Prostate gland (tissue), 2 donors: ENCODE results near the gene TTC39B. TPM values are rescaled to one million over a fixed set of nuclear protein-coding genes. Genes with fewer than 3 reads are reported as not detected.

ENCODE experiments used
- DNase-seq: peaks from one replicate; pipeline ENCODE4 v3.0.0-alpha.2; 2019; ENCODE audit warnings: low spot score
- H3K27ac ChIP-seq, 2 donors: fragments of 200-600 bp; sonication (generic); 2 replicates each; pipeline ENCODE4 v1.5.1; 2017 to 2019
- H3K27me3 ChIP-seq: fragments of 200-600 bp; sonication (generic); replicated peaks from 2 replicates; pipeline ENCODE4 v1.5.1; 2019; ENCODE audit not compliant: insufficient read depth
- H3K36me3 ChIP-seq, 2 donors: fragments of 200-600 bp; sonication (generic); 1 replicate in 1 of 2; 2 replicates in 1 of 2; pipeline versions ENCODE4 v1.5.1 to v1.8.1; 2017 to 2019
- H3K4me1 ChIP-seq: fragments of 200-600 bp; sonication (generic); replicated peaks from 2 replicates; pipeline ENCODE4 v1.5.1; 2019
- H3K4me3 ChIP-seq, 2 donors: fragments of 200-600 bp; sonication (generic); 2 replicates each; pipeline ENCODE4 v1.5.1; 2017 to 2019
- H3K9me3 ChIP-seq: fragments of 200-600 bp; sonication (generic); 2 replicates; pipeline ENCODE4 v1.5.1; 2017
- CTCF ChIP-seq, 4 experiments: fragments of 200-600 bp in 2 of 4; fragments of 450-650 bp in 2 of 4; sonication (generic) in 2 of 4; IDR thresholded peaks; 1 replicate in 3 of 4; 2 replicates in 1 of 4; pipeline ENCODE4 v1.5.1; 2016 to 2019; ENCODE audit warnings: antibody characterized with exemption in 4 of 4, mild to moderate bottlenecking in 2 of 4, moderate library complexity in 2 of 4
- POLR2A ChIP-seq: fragments of 450-650 bp; IDR thresholded peaks from one replicate; pipeline ENCODE4 v1.6.1; 2016; ENCODE audit warnings: antibody characterized with exemption, mild to moderate bottlenecking
- POLR2AphosphoS5 ChIP-seq: sonication (generic); formaldehyde crosslinking; IDR thresholded peaks from one replicate; pipeline ENCODE4 v1.6.1; 2017; ENCODE audit warnings: antibody characterized with exemption
- WGBS: methylation state at CpG from one replicate; pipeline ENCODE4 v1.1.5; 2018; 5-methylcytosine and 5-hydroxymethylcytosine counted together
- intact Hi-C: fragments of 100-400 bp; cut with DNase I; formaldehyde crosslinking; loops from one replicate; pipeline ENCODE4 v1.14.2; 2022
- total RNA-seq, 2 donors: library from RNA; depleted of rRNA; stranded (reverse); fragments of >200 nt; gene quantifications; one replicate each; pipeline ENCODE4 v1.1.0, GENCODE V29; 2016

Gene TTC39B
- total RNA-seq, 2 donors from 2014 or later = 4.2 to 4.3 TPM

DNA sequence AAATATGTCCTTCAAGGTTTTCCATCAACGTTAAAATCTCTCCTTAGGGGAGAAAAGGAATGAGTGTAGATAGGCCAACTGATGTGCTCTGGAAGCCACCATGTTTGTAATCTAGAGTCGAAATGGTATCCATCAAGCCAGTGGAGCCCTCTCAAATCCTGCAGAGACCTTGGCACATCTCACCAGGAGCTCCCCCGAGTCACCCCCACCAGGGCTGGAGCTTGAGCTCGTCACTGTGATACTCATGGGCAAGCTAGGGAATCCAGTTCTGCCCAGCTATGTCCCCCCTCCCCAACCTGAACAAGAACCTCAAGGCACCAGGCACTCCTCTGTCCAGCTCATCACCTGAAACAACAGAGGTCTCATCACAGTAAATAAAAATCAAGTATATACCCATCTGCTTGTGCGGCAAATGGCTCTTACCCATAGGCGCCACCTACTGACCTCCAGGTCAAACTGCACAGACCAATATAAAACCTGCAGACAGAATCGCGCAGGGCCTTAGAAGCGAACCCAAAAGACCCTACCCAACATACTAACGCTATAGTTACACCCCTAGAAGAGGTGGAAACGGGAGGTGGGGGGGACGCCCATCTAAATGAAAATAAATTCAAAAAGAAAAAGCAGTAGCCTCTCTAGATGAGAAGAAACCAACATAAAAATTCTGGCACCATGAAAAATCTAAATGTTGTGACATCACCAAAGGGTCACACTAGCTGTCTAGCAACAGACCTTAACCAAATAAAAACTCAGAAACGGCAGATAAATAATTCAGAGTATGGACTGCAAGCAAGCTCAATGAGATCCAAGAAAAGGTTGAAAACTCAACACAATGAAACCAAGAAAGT, 75.0 kb downstream of the TTC39B start:
- intact Hi-C loops = no loop called here
- Histone ChIP-seq H3K27ac (no peak overlapping the region), H3K4me1 (no peaks in the 10 kb centered on the region), H3K4me3 (no peak overlapping the region), H3K27me3 (no peaks in the 10 kb centered on the region), H3K36me3 (no peaks in the 10 kb centered on the region), H3K9me3 (no peaks in the 10 kb centered on the region)
- TF ChIP-seq POLR2A (no peak), CTCF (IDR thresholded peaks at IDR 0.05) (peak in 1 of 4 experiments; percentile 15)
- 63% methylated on average over 13 of the region's 13 CpGs for WGBS
- no peak for DNase-seq

GRCh38 chr9:15229409-15229808, 77.6 kb downstream of the TTC39B start:
- Histone ChIP-seq H3K4me1 (no peaks in the 10 kb centered on the region), H3K27ac (no peak overlapping the region), H3K36me3 (no peaks in the 10 kb centered on the region), H3K9me3 (no peaks in the 10 kb centered on the region), H3K27me3 (no peaks in the 10 kb centered on the region), H3K4me3 (no peak overlapping the region)
- intact Hi-C loops = no loop called here
- DNase-seq = no peak
- WGBS = 90% methylated on average over 5 of the region's 5 CpGs
- TF ChIP-seq POLR2A = no peak

DNA sequence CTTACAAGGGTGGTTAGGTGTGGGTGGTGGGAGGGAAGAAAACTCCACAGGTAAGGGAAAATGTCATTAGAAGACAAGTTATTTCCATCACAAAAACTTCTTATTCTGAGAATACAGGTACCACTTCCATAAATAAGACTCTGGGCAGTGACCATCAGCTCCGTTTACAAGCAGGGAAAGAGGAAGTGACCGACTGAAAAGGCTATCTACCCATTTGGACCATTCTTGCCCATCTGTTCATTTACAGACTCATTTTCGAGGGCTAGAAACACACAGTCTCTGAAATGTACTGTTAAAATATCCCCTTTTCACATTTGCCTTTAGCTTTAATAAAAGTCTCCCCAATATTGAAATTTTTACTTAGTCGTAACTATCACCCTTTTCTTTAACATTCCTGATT, 79.5 kb downstream of the TTC39B start:
- intact Hi-C loops = no loop called here

DNA sequence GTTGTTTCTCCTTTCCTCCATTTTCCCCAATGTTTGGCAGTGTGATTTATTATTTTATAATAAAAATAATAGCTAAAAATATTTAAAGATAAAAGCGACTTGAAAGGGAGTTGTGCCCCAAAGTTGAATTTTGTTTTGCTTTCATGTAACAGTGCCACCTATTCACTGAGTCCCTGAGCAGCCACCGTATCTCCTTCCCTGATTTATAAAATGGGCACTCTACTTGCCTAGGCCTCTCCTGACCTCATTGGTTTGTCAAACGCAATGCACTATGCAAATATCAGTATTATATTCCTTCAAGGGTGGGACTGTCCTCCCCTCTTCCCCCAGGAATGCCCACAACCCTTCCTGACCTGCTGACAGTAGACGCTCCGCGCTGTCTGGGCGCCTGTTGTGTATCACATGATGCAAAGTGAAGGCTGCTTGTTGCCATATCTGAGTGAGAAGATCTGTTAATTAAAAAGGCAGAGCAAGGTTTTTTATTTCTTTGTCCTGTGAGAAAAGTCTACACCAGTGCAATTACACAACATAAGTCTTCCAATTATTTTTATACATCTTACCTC, 81.4 kb downstream of the TTC39B start:
- 92% methylated on average over 7 of the region's 7 CpGs for WGBS
- Histone ChIP-seq H3K36me3 (no peaks in the 10 kb centered on the region), H3K9me3 (no peaks in the 10 kb centered on the region), H3K27me3 (no peaks in the 10 kb centered on the region), H3K4me1 (no peaks in the 10 kb centered on the region), H3K4me3 (no peak overlapping the region), H3K27ac (no peak overlapping the region)
- DNase-seq = no peak
- no peak for TF ChIP-seq POLR2A
- TF ChIP-seq CTCF (IDR thresholded peaks at IDR 0.05) = no peak
- TF ChIP-seq POLR2AphosphoS5 = no peak
- intact Hi-C loops = no loop called here

More for the DNA sequence above, 79.5 kb downstream of the TTC39B start:
- no peak for TF ChIP-seq CTCF (IDR thresholded peaks at IDR 0.05)
- no peak for TF ChIP-seq POLR2AphosphoS5
- TF ChIP-seq POLR2A = no peak
- Histone ChIP-seq H3K36me3 (no peaks in the 10 kb centered on the region), H3K27ac (no peak overlapping the region), H3K4me3 (no peak overlapping the region), H3K4me1 (no peaks in the 10 kb centered on the region), H3K9me3 (no peaks in the 10 kb centered on the region), H3K27me3 (no peaks in the 10 kb centered on the region)
- DNase-seq = no peak
- 95% methylated on average over 4 of the region's 4 CpGs for WGBS

- no peak overlapping the region for H3K4me3 ChIP-seq
- 93% methylated on average over 3 of the region's 3 CpGs for WGBS
- TF ChIP-seq CTCF (IDR thresholded peaks at IDR 0.05) (no peak), POLR2AphosphoS5 (no peak), POLR2A (no peak)
- no peaks in the 10 kb centered on the region for H3K36me3 ChIP-seq
- no peaks in the 10 kb centered on the region for H3K4me1 ChIP-seq
- no peaks in the 10 kb centered on the region for H3K27me3 ChIP-seq
- no peak overlapping the region for H3K27ac ChIP-seq
- DNase-seq = no peak
- intact Hi-C loops = no loop called here
- no peaks in the 10 kb centered on the region for H3K9me3 ChIP-seq
Measured at GRCh38 chr9:15222313-15222712, 84.7 kb downstream of the TTC39B start.
